A549 (cell line): ENCODE results near the gene WASF2. TPM values are rescaled to one million over a fixed set of nuclear protein-coding genes. Genes with fewer than 3 reads are reported as not detected.

ENCODE experiments used
- ATAC-seq, 2 experiments: fragments of 200-7000 bp in 1 of 2; fragments of >200 bp in 1 of 2; cut with Nextera tagmentation in 1 of 2; cut with Tn5 transposase in 1 of 2; 3 replicates each; pipeline versions ENCODE4 v1.8.0 to v1.9.1; 2018 to 2020; ENCODE audit warnings: mild to moderate bottlenecking in 1 of 2, moderate library complexity in 1 of 2
- CTCF ChIA-PET: fragments of 300-600 bp; sonication (Branson Sonifier 250); formaldehyde crosslinking; extraction: SDS; loops from one replicate; lab custom pipeline; 2021; ENCODE audit warnings: antibody characterized with exemption, inconsistent platforms; lab: Yijun Ruan, JAX
- POLR2A ChIA-PET: fragments of 350-600 bp; formaldehyde crosslinking; extraction: SDS; loops from one replicate; lab custom pipeline; 2021; ENCODE audit warnings: antibody characterized with exemption, inconsistent platforms; lab: Yijun Ruan, JAX
- DNase-seq, 2 experiments: peaks; one replicate each; pipeline versions ENCODE4 v3.0.0 to v3.0.0-alpha.2; 2011 to 2016; ENCODE audit warnings: low read depth in 1 of 2, low spot score in 1 of 2
- FAIRE-seq: peaks from 2 replicates; lab custom pipeline; 2011; peaks lifted over from hg19 to GRCh38; lab: Jason Lieb, UNC
- H3K27ac ChIP-seq, 2 experiments: fragments of >200 bp; sonication (Bioruptor Twin); formaldehyde crosslinking; 3 replicates each; pipeline ENCODE4 v1.5.1; 2016 to 2017
- H3K4me1 ChIP-seq: fragments of >200 bp; sonication (Bioruptor Twin); formaldehyde crosslinking; 3 replicates; pipeline ENCODE4 v1.6.1; 2016
- H3K4me2 ChIP-seq: fragments of >200 bp; sonication (Bioruptor Twin); formaldehyde crosslinking; 3 replicates; pipeline ENCODE4 v1.6.1; 2016
- H3K4me3 ChIP-seq: fragments of >200 bp; sonication (Bioruptor Twin); formaldehyde crosslinking; 3 replicates; pipeline ENCODE4 v1.5.1; 2016
- H3K9me3 ChIP-seq: fragments of >200 bp; sonication (Bioruptor Twin); formaldehyde crosslinking; 3 replicates; pipeline ENCODE4 v1.6.1; 2016
- BHLHE40 ChIP-seq: IDR thresholded peaks from 2 replicates; pipeline ENCODE4 v1.6.1; 2012; ENCODE audit warnings: low read depth, low read length, inconsistent platforms
- CBX2 ChIP-seq: fragments of 200-600 bp; sonication (generic); IDR thresholded peaks from 2 replicates; pipeline ENCODE4 v1.6.1; 2016; ENCODE audit warnings: low read depth, mild to moderate bottlenecking, borderline replicate concordance
- CBX8 ChIP-seq: fragments of 200-600 bp; sonication (generic); IDR thresholded peaks from 2 replicates; pipeline ENCODE4 v1.6.1; 2016
- CEBPB ChIP-seq, 2 experiments: fragments of >200 bp in 1 of 2; sonication (Bioruptor Twin) in 1 of 2; formaldehyde crosslinking in 1 of 2; IDR thresholded peaks; 2 replicates each; pipeline ENCODE4 v1.6.1; 2012 to 2016
- CHD4 ChIP-seq: fragments of 200-600 bp; sonication (generic); IDR thresholded peaks from 2 replicates; pipeline ENCODE4 v1.6.1; 2016; ENCODE audit warnings: antibody characterized with exemption, mild to moderate bottlenecking, borderline replicate concordance
- EHF ChIP-seq: fragments of 250-450 bp; sonication (Bioruptor Pico); IDR thresholded peaks from 2 replicates; pipeline ENCODE4 v1.5.0; 2020; ENCODE audit warnings: mild to moderate bottlenecking
- EP300 ChIP-seq, 2 experiments: fragments of >200 bp; sonication (Bioruptor Twin); formaldehyde crosslinking; IDR thresholded peaks; 2 replicates in 1 of 2; 3 replicates in 1 of 2; pipeline ENCODE4 v1.6.1; 2016 to 2017
- ESRRA ChIP-seq: fragments of 150-350 bp; IDR thresholded peaks from 2 replicates; pipeline ENCODE4 v1.6.1; 2014; ENCODE audit warnings: mild to moderate bottlenecking, low read length, borderline replicate concordance
- FOSL2 ChIP-seq, 2 experiments: fragments of 450-650 bp in 1 of 2; fragments of >200 bp in 1 of 2; sonication (Bioruptor Twin) in 1 of 2; formaldehyde crosslinking; IDR thresholded peaks; 2 replicates each; pipeline versions ENCODE4 v1.5.0 to v1.6.1; 2016 to 2020; ENCODE audit warnings: mild to moderate bottlenecking in 1 of 2, moderate library complexity in 1 of 2
- HEYL ChIP-seq: fragments of 250-450 bp; sonication (Bioruptor Pico); IDR thresholded peaks from 2 replicates; pipeline ENCODE4 v1.8.0; 2021; ENCODE audit warnings: mild to moderate bottlenecking, moderate library complexity
- HOXA7 ChIP-seq: fragments of 250-450 bp; sonication (Bioruptor Pico); IDR thresholded peaks from 2 replicates; pipeline ENCODE4 v1.5.0; 2020; ENCODE audit warnings: mild to moderate bottlenecking, moderate library complexity
- HOXB13 ChIP-seq: fragments of 250-450 bp; sonication (Bioruptor Pico); IDR thresholded peaks from 2 replicates; pipeline ENCODE4 v1.5.0; 2020; ENCODE audit warnings: low read depth, mild to moderate bottlenecking, moderate library complexity
- HOXB5 ChIP-seq: fragments of 250-450 bp; sonication (Bioruptor Pico); IDR thresholded peaks from 2 replicates; pipeline ENCODE4 v1.5.0; 2020; ENCODE audit warnings: mild to moderate bottlenecking, moderate library complexity
- KDM1A ChIP-seq: fragments of 200-600 bp; sonication (generic); IDR thresholded peaks from 2 replicates; pipeline ENCODE4 v1.6.1; 2016; ENCODE audit warnings: low read depth, mild to moderate bottlenecking
- MAFK ChIP-seq: fragments of 450-650 bp; IDR thresholded peaks from 2 replicates; pipeline ENCODE4 v1.6.1; 2014; ENCODE audit not compliant: partially characterized antibody
- MAZ ChIP-seq: fragments of 150-350 bp; IDR thresholded peaks from 2 replicates; pipeline ENCODE4 v1.6.1; 2014; ENCODE audit warnings: antibody characterized with exemption, low read depth, low read length, borderline replicate concordance
- MYC ChIP-seq: IDR thresholded peaks from 2 replicates; pipeline ENCODE4 v1.6.1; 2012; ENCODE audit warnings: mild to moderate bottlenecking, inconsistent platforms, low read length, improper control_type of control experiment, borderline replicate concordance
- NPAS2 ChIP-seq: fragments of 250-450 bp; sonication (Bioruptor Pico); IDR thresholded peaks from 2 replicates; pipeline ENCODE4 v1.8.0; 2022; ENCODE audit warnings: mild to moderate bottlenecking, moderate library complexity, borderline replicate concordance
- NR3C1 ChIP-seq: fragments of >200 bp; sonication (Bioruptor Twin); formaldehyde crosslinking; IDR thresholded peaks from 3 replicates; pipeline ENCODE4 v1.6.1; 2017
- POLR2AphosphoS2 ChIP-seq: conservative IDR thresholded peaks from 2 replicates; pipeline ENCODE4 v1.6.1; 2012; ENCODE audit warnings: low read length, improper control_type of control experiment, inconsistent platforms
- RAD21 ChIP-seq, 2 experiments: fragments of >200 bp in 1 of 2; sonication (Bioruptor Twin) in 1 of 2; formaldehyde crosslinking in 1 of 2; IDR thresholded peaks in 1 of 2; conservative IDR thresholded peaks in 1 of 2; 2 replicates in 1 of 2; 3 replicates in 1 of 2; pipeline ENCODE4 v1.6.1; 2012 to 2018; ENCODE audit warnings: inconsistent platforms in 1 of 2
- RARB ChIP-seq: fragments of 250-450 bp; sonication (Bioruptor Pico); IDR thresholded peaks from 2 replicates; pipeline ENCODE4 v1.8.0; 2021; ENCODE audit warnings: mild to moderate bottlenecking, moderate library complexity
- RNF2 ChIP-seq: fragments of 200-600 bp; sonication (generic); IDR thresholded peaks from 2 replicates; pipeline ENCODE4 v1.6.1; 2016; ENCODE audit warnings: low read depth, mild to moderate bottlenecking, antibody characterized with exemption, moderate library complexity, borderline replicate concordance
- SREBF2 ChIP-seq: fragments of 450-650 bp; IDR thresholded peaks from 2 replicates; pipeline ENCODE4 v1.6.1; 2014; ENCODE audit warnings: mild to moderate bottlenecking, moderate library complexity
- TFCP2L1 ChIP-seq: fragments of 250-450 bp; sonication (Bioruptor Pico); IDR thresholded peaks from 2 replicates; pipeline ENCODE4 v1.5.0; 2021; ENCODE audit warnings: mild to moderate bottlenecking
- ZFP36 ChIP-seq: fragments of 450-650 bp; IDR thresholded peaks from 2 replicates; pipeline ENCODE4 v1.6.1; 2014; ENCODE audit warnings: borderline replicate concordance; ENCODE audit not compliant: partially characterized antibody
- ZNF302 ChIP-seq: fragments of 250-450 bp; sonication (Bioruptor Pico); IDR thresholded peaks from 2 replicates; pipeline ENCODE4 v1.9.0; 2021; ENCODE audit warnings: inconsistent platforms, mild to moderate bottlenecking, moderate library complexity
- WGBS: methylation state at CpG from one replicate; pipeline ENCODE4 v1.1.6; 2017; ENCODE audit errors: missing lambda C conversion rate; 5-methylcytosine and 5-hydroxymethylcytosine counted together
- polyA plus RNA-seq, 4 experiments: library from polyadenylated mRNA; depleted of rRNA in 3 of 4; stranded (reverse); fragments of >200 nt; fragmentation: RNase III in 1 of 4; extraction: RNeasy Plus Mini Kit Qiagen cat#74134 plus additional on column Dnase treatment in 1 of 4; gene quantifications; 2 replicates in 3 of 4; 3 replicates in 1 of 4; pipeline ENCODE4 v1.2.3, GENCODE V29; 2011 to 2017
- TF ChIP-seq, protein P1 (sequence below): fragments of 150-350 bp; IDR thresholded peaks from 2 replicates; pipeline ENCODE4 v1.6.1; 2014; ENCODE audit warnings: low read depth, mild to moderate bottlenecking, low read length
- TF ChIP-seq, protein P2 (sequence below): fragments of 250-450 bp; sonication (Bioruptor Pico); IDR thresholded peaks from 2 replicates; pipeline ENCODE4 v1.5.0; 2020; ENCODE audit warnings: low read depth, mild to moderate bottlenecking, moderate library complexity
- TF ChIP-seq, protein P3 (sequence below): fragments of >200 bp; sonication (Bioruptor Twin); formaldehyde crosslinking; IDR thresholded peaks from 2 replicates; pipeline ENCODE4 v1.6.1; 2016
- TF ChIP-seq, protein P4 (sequence below): fragments of >200 bp; sonication (Bioruptor Twin); formaldehyde crosslinking; IDR thresholded peaks from 3 replicates; pipeline ENCODE4 v1.5.1; 2016
- TF ChIP-seq, protein P5 (sequence below): IDR thresholded peaks from 2 replicates; pipeline ENCODE4 v1.6.1; 2012

The WASF2 gene
- polyA plus RNA-seq, 2 of the 4 experiments (the other 2 are of a cell fraction): 22.7 to 44.9 TPM

DNA sequence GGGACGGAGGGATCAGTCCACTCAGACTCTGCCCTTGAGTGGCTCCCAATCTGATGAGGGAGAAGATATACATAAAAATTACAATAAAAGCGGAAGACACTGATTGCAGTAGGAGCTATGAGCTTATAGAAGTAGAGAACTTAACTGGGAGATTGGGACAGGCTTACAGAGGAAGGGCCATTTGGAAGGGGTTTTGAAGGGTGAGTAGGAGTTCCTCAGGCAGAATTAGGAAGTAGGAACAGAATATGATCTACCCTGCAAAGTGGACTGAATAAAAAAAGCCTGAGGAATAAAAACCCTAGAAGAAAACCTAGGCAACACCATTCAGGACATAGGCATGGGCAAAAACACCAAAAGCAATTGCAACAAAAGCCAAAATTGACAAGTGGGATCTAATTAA lies 9.2 kb upstream of the WASF2 start:
- DNase-seq: no peak
- POLR2A ChIA-PET: no interaction called here
- H3K4me2 ChIP-seq: no peak overlapping the region
- 85% methylated on average over 2 of the region's 2 CpGs for WGBS
- H3K4me3 ChIP-seq: no peak overlapping the region
- TF ChIP-seq KDM1A (no peak), HOXB13 (CRISPR knock-in tag) (no peak), RAD21 (conservative IDR thresholded peaks at IDR 0.05 in 1 of 2, IDR thresholded peaks at IDR 0.05 in 1 of 2) (no peak), CEBPB (IDR thresholded peaks at IDR 0.05) (no peak), MYC (no peak), NR3C1 (no peak), MAZ (no peak), RARB (CRISPR knock-in tag) (no peak), HOXB5 (CRISPR knock-in tag) (no peak), ZNF302 (CRISPR knock-in tag) (no peak), NPAS2 (CRISPR knock-in tag) (no peak), SREBF2 (no peak), HOXA7 (CRISPR knock-in tag) (no peak), EHF (no peak), CBX2 (no peak)
- TF ChIP-seq, protein P1, sequence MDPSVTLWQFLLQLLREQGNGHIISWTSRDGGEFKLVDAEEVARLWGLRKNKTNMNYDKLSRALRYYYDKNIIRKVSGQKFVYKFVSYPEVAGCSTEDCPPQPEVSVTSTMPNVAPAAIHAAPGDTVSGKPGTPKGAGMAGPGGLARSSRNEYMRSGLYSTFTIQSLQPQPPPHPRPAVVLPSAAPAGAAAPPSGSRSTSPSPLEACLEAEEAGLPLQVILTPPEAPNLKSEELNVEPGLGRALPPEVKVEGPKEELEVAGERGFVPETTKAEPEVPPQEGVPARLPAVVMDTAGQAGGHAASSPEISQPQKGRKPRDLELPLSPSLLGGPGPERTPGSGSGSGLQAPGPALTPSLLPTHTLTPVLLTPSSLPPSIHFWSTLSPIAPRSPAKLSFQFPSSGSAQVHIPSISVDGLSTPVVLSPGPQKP: no peak
- TF ChIP-seq, protein P2, sequence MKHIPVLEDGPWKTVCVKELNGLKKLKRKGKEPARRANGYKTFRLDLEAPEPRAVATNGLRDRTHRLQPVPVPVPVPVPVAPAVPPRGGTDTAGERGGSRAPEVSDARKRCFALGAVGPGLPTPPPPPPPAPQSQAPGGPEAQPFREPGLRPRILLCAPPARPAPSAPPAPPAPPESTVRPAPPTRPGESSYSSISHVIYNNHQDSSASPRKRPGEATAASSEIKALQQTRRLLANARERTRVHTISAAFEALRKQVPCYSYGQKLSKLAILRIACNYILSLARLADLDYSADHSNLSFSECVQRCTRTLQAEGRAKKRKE (CRISPR knock-in tag): no peak
- TF ChIP-seq, all 56 proteins: peak for 0
- FAIRE-seq (no peak), ATAC-seq (no peak)
- H3K4me1 ChIP-seq: peaks cover 5% of the 10 kb centered on the region
- H3K9me3 ChIP-seq: no peaks in the 10 kb centered on the region
- H3K27ac ChIP-seq: no peak overlapping the region
- CTCF ChIA-PET: interaction anchor here (1.1 to 1.5 kb wide), 2 partner anchors 10 to 49 kb away, joined by 3 read pairs; no protein-coding TSS in a partner anchor

DNA sequence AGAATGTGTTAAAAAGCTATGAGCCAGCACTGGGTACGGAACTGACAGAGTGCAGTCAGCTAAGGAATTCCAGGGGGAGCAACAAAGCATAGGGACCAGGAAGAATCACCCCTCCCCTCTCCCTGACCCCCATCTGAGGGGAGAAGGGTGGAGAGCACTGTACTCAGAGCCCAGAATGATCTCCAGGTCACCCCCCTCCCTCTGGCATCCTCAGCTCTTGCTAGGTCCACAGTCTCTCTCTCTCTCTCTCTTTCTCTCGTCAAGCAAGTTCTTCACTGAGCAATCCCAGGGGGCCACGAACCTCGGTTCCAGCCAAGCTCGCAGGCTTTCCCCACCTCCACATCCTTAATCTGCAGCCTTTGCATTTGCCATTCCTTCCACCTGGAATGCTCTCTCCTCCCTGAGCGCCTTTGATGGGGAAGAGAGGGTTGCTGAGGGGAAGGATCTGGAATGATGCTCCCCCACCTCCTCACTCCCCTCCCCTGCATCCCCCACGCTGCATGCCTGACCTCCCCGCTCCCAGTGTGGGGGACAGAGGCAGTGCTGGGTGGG lies 6.7 kb upstream of the WASF2 start:
- Histone ChIP-seq H3K27ac (peak overlapping the region in 1 of 2 experiments; percentile 36; a peak in 1 of 6 replicates), H3K9me3 (no peaks in the 10 kb centered on the region), H3K4me3 (no peak overlapping the region), H3K4me2 (peak overlapping the region; percentile 26; the same call in 1 of the 3 replicates)
- WGBS: 37% methylated on average over 6 of the region's 8 CpGs
- CTCF ChIA-PET: interaction anchor here (0.8 kb wide), 1 partner anchor 34 kb away, joined by 4 read pairs; no protein-coding TSS in a partner anchor
- ATAC-seq: peak; percentile 70 to 75; a peak in 5 of 6 replicates
- no peak for DNase-seq
- TF ChIP-seq HEYL (no peak), FOSL2 (IDR thresholded peaks at IDR 0.05) (no peak), FOSL2 (CRISPR knock-in tag; IDR thresholded peaks at IDR 0.05) (no peak), TFCP2L1 (CRISPR knock-in tag) (no peak), MAFK (no peak), CHD4 (no peak), CBX8 (no peak), BHLHE40 (no peak), EP300 (IDR thresholded peaks at IDR 0.05) (no peak), ZNF302 (CRISPR knock-in tag) (no peak), ZFP36 (no peak), RNF2 (no peak), RARB (CRISPR knock-in tag) (no peak), POLR2AphosphoS2 (no peak), ESRRA (no peak)
- TF ChIP-seq, protein P3, sequence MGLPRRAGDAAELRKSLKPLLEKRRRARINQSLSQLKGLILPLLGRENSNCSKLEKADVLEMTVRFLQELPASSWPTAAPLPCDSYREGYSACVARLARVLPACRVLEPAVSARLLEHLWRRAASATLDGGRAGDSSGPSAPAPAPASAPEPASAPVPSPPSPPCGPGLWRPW: no peak
- TF ChIP-seq, protein P4, sequence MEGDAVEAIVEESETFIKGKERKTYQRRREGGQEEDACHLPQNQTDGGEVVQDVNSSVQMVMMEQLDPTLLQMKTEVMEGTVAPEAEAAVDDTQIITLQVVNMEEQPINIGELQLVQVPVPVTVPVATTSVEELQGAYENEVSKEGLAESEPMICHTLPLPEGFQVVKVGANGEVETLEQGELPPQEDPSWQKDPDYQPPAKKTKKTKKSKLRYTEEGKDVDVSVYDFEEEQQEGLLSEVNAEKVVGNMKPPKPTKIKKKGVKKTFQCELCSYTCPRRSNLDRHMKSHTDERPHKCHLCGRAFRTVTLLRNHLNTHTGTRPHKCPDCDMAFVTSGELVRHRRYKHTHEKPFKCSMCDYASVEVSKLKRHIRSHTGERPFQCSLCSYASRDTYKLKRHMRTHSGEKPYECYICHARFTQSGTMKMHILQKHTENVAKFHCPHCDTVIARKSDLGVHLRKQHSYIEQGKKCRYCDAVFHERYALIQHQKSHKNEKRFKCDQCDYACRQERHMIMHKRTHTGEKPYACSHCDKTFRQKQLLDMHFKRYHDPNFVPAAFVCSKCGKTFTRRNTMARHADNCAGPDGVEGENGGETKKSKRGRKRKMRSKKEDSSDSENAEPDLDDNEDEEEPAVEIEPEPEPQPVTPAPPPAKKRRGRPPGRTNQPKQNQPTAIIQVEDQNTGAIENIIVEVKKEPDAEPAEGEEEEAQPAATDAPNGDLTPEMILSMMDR: no peak
- TF ChIP-seq, protein P5, sequence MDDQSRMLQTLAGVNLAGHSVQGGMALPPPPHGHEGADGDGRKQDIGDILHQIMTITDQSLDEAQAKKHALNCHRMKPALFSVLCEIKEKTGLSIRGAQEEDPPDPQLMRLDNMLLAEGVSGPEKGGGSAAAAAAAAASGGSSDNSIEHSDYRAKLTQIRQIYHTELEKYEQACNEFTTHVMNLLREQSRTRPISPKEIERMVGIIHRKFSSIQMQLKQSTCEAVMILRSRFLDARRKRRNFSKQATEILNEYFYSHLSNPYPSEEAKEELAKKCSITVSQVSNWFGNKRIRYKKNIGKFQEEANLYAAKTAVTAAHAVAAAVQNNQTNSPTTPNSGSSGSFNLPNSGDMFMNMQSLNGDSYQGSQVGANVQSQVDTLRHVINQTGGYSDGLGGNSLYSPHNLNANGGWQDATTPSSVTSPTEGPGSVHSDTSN: no peak
- TF ChIP-seq, all 56 proteins: peak for 0
- POLR2A ChIA-PET: no interaction called here
- H3K4me1 ChIP-seq: no peaks in the 10 kb centered on the region
- FAIRE-seq: no peak
